Activated naive CD4-positive, alpha-beta T cell treated with anti-CD3 and anti-CD28 coated beads, Interleukin-2, amount 50 U/mL, for 16 hours (primary cell): Measurements from ENCODE around the gene IL1A.
A peak's percentile ranks its signal among the peaks of the same experiment; 100 is the strongest.

ENCODE experiments used
- DNase-seq: peaks from one replicate; pipeline ENCODE4 v3.0.0-alpha.2; 2020

Gene IL1A

GRCh38 chr2:112791019-112791418 lies 6.7 kb upstream of the IL1A start:
- no peak for DNase-seq

- DNase-seq = no peak
These were observed 6.0 kb upstream of the IL1A start for GRCh38 chr2:112790305-112790704.

- no peak for DNase-seq
These were observed 4.9 kb upstream of the IL1A start for GRCh38 chr2:112789186-112789585.

- no peak for DNase-seq
These were observed 4.4 kb upstream of the IL1A start for GRCh38 chr2:112788653-112789052.

- no peak for DNase-seq
These were observed 3.6 kb upstream of the IL1A start for GRCh38 chr2:112787729-112788393.

GRCh38 chr2:112787294-112787693 lies 3.0 kb upstream of the IL1A start:
- no peak for DNase-seq

- no peak for DNase-seq
These were observed 1.0 kb downstream of the IL1A start for GRCh38 chr2:112783187-112783714.

- DNase-seq = no peak
These were observed 2.0 kb downstream of the IL1A start for GRCh38 chr2:112782234-112782799.

GRCh38 chr2:112779598-112779997 lies 4.7 kb downstream of the IL1A start:
- DNase-seq = no peak

- DNase-seq = no peak
These were observed 7.3 kb downstream of the IL1A start for GRCh38 chr2:112777036-112777435.

GRCh38 chr2:112776113-112776512 lies 8.2 kb downstream of the IL1A start:
- no peak for DNase-seq

GRCh38 chr2:112774536-112775285 lies 9.6 kb downstream of the IL1A start:
- no peak for DNase-seq

GRCh38 chr2:112773556-112773955 lies 10.7 kb downstream of the IL1A start:
- DNase-seq = no peak

- DNase-seq = no peak
These were observed 11.3 kb downstream of the IL1A start for GRCh38 chr2:112772911-112773475.

GRCh38 chr2:112772322-112772721 lies 12.0 kb downstream of the IL1A start:
- DNase-seq = no peak

GRCh38 chr2:112768432-112768831 lies 15.9 kb downstream of the IL1A start:
- DNase-seq = no peak

- DNase-seq = no peak
These were observed 16.5 kb downstream of the IL1A start for GRCh38 chr2:112767693-112768330.

- DNase-seq = no peak
These were observed 19.0 kb downstream of the IL1A start for GRCh38 chr2:112765251-112765650.

GRCh38 chr2:112764071-112765044 lies 19.9 kb downstream of the IL1A start, which contains the start of gene CKAP2L:
CKAP2L (minus strand) TSS chr2:112764609; CDS start chr2:112764598, 11 bp downstream.
- peak; percentile 97 for DNase-seq

- DNase-seq = no peak
These were observed 22.0 kb downstream of the IL1A start for GRCh38 chr2:112762276-112762675.

- DNase-seq = no peak
These were observed 24.1 kb downstream of the IL1A start for GRCh38 chr2:112760149-112760548.

GRCh38 chr2:112758711-112759110 lies 25.6 kb downstream of the IL1A start:
- DNase-seq = no peak
